HG02571 (cell line): ENCODE measurements around the gene MSX2.

Experiments
- ATAC-seq: cut with Tn5 transposase; IDR thresholded peaks from one replicate; pipeline ENCODE4 v1.9.1; 2021; ENCODE audit warnings: mild to moderate bottlenecking, moderate library complexity; ENCODE audit not compliant: unreplicated experiment

Gene MSX2

DNA sequence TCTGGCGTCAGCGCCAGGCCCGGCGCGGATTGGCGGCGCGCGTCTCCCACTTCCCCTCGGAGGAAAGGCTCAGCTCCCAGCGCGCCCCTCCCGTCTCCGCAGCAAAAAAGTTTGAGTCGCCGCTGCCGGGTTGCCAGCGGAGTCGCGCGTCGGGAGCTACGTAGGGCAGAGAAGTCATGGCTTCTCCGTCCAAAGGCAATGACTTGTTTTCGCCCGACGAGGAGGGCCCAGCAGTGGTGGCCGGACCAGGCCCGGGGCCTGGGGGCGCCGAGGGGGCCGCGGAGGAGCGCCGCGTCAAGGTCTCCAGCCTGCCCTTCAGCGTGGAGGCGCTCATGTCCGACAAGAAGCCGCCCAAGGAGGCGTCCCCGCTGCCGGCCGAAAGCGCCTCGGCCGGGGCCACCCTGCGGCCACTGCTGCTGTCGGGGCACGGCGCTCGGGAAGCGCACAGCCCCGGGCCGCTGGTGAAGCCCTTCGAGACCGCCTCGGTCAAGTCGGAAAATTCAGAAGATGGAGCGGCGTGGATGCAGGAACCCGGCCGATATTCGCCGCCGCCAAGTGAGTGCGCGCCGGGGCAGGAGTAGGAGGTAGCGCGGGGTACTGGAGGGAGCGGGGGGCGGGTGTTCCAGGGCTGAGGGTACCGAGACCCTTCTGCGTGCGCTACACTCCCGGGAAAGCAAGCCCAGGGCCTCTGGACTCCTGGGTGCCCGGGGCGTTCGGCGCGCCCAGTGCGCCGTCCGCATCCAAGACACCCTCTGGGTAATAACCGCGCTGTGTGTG, at the start of gene MSX2:
Gene MSX2, plus strand, starts transcription at position 99 of the 777 bp plus-strand sequence. Its CDS starts 78 bp downstream, at position 177.
- ATAC-seq: no peak

GRCh38 chr5:174675110-174675509, 49.3 kb upstream of the MSX2 start:
- no peak for ATAC-seq

GRCh38 chr5:174675916-174676315, 48.5 kb upstream of the MSX2 start:
- no peak for ATAC-seq

DNA sequence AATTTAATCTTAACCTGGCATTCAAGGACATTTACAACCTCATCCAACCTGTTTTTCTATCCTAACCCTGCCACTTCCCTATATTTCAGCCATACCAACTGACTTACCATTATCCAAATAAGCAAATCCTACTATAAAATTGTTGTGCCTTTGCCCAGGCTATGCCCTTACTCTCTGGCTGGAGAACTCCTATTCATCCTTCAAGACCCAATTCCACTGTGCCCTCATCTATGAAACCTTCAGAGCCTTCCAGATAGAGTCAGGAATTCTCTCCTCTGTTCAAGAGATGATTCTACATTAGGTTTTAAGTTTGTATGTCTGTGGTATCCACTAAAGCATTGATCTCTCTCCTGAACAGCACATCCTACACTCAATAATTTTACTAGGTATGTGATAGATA, 46.3 kb upstream of the MSX2 start:
- ATAC-seq: no peak

GRCh38 chr5:174680901-174681565, 43.3 kb upstream of the MSX2 start:
- ATAC-seq: no peak

- no peak for ATAC-seq
Measured at GRCh38 chr5:174687503-174687902, 36.9 kb upstream of the MSX2 start.

GRCh38 chr5:174688441-174689354, 35.7 kb upstream of the MSX2 start:
- no peak for ATAC-seq

GRCh38 chr5:174690271-174690670, 34.1 kb upstream of the MSX2 start:
- no peak for ATAC-seq

GRCh38 chr5:174692381-174692780, 32.0 kb upstream of the MSX2 start:
- no peak for ATAC-seq

DNA sequence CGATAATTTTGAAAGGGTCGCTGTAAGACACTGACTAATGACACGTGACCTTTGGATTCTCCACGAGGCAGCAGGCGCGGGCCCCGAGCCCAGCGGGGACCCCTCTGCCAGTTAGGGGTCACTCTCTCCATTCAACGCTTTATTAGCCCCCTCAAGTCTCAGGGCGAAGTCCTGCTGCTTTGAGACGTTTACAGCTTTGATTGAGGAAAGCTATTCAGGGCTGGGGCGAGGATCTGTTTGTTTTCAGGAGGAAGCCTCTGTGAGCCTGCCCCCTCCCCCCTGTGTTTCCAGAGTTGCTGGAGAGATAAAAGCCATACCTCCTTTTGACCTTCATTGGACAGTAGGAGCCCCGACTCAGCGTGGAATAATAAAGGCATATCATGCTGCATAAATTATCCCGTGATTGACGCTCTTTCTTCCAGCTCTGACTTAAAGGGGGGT, 31.4 kb upstream of the MSX2 start:
- no peak for ATAC-seq

DNA sequence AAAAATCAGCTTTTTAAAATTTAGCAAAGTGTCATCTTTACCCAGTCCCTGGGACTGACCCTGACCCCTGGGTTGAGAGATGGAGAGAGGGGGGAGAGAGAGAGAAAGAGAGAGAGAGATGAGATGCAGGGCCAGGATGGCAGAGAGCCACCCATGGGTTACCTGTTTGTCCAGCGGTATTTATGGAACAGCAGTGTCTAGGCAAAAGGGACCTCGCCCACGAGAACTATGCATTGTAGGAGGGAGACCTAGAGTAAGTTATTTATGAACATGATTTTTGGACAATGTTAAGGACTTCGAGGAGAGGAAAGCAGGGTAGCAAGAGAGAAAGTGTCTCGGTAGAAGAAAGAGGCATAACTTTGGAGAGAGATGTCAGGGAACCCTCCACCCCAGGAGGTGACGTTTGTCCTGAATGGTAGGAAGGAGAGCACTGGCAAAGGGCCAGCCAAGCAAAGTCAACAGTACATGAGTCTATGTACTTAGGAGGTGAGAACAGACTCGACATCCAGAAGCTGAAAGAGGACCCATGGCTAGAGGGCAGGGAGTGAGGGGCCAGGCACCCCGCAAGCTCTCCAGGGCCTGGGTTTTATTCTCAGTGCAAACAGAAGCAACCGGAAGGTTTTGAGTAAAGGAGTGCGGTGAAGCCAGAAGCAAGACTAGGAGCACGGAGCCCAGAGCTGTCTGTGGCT, 30.5 kb upstream of the MSX2 start:
- ATAC-seq: no peak

GRCh38 chr5:174694611-174695010, 29.8 kb upstream of the MSX2 start:
- no peak for ATAC-seq

DNA sequence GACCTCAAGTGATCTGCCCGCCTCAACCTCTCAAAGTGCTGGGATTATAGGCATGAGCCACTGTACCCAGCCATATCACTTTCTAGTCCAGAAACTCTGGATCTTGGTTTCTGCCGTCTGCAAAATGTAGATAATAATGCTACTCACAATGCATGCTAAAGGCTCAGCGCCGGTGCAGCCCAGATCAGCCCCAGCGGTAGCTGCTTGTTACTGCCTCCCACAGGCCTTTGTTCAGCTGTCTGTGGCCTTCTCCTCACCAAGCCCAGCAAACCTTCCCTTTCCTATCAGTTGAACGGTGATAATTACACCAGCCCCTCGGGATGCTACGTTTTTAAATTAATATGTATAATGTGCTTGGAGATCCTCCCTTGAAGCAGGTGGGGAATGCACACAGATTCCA, 26.2 kb upstream of the MSX2 start:
- no peak for ATAC-seq

- ATAC-seq: no peak
Measured at GRCh38 chr5:174699131-174699530, 25.3 kb upstream of the MSX2 start.

GRCh38 chr5:174706997-174707572, 17.3 kb upstream of the MSX2 start:
- ATAC-seq: no peak

- no peak for ATAC-seq
Measured at GRCh38 chr5:174707671-174708070, 16.7 kb upstream of the MSX2 start.

- ATAC-seq: no peak
Measured at GRCh38 chr5:174708476-174709207, 15.7 kb upstream of the MSX2 start.

GRCh38 chr5:174714751-174715150, 9.6 kb upstream of the MSX2 start:
- no peak for ATAC-seq

DNA sequence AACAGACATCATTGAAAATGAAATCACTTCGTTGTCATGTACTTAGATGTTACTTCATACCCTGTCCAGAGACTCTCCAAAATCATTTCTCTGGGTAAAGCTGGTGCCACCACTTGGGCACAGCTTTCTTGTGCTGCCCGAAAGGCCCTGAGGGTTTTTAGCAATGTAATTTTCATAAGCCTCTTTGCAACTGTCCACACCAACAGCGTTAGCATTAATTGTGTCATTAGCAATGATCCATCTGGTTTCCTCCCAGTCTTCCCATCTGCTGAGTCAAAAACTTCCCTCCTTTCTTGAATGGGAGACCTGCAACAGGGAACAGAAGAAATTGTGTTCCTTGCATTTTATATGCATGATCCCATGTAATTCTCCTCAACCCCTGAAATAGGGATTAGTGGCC, 8.6 kb upstream of the MSX2 start:
- ATAC-seq: no peak
